Islet of Langerhans (tissue), 1 donor: ENCODE results near the gene LSAMP.
"Not testable (repeated sequence)": the region's sequence is repeated elsewhere in the genome, so short reads cannot be mapped to it uniquely, and the experiment has no call there.

Experiments used
- FAIRE-seq: peaks from one replicate; lab custom pipeline; 2011; peaks lifted over from hg19 to GRCh38; lab: Jason Lieb, UNC

The LSAMP gene

GRCh38 chr3:115791271-115792153 lies 653.8 kb downstream of the LSAMP start:
- FAIRE-seq: not testable (repeated sequence)

GRCh38 chr3:115790759-115791158 lies 654.5 kb downstream of the LSAMP start:
- no peak for FAIRE-seq

GRCh38 chr3:115789481-115789880 lies 655.8 kb downstream of the LSAMP start:
- FAIRE-seq: no peak

- no peak for FAIRE-seq
Measured at GRCh38 chr3:115788921-115789470, 656.3 kb downstream of the LSAMP start.

GRCh38 chr3:115787818-115788217 lies 657.5 kb downstream of the LSAMP start:
- no peak for FAIRE-seq

- no peak for FAIRE-seq
Measured at GRCh38 chr3:115785782-115786181, 659.5 kb downstream of the LSAMP start.

- FAIRE-seq: no peak
Measured at GRCh38 chr3:115784739-115785536, 660.3 kb downstream of the LSAMP start.

- no peak for FAIRE-seq
Measured at GRCh38 chr3:115783938-115784738, 661.1 kb downstream of the LSAMP start.

- FAIRE-seq: peak; percentile 77
Measured at GRCh38 chr3:115783426-115783825, 661.9 kb downstream of the LSAMP start.

- no peak for FAIRE-seq
Measured at GRCh38 chr3:115779011-115779410, 666.3 kb downstream of the LSAMP start.

GRCh38 chr3:115772951-115773350 lies 672.3 kb downstream of the LSAMP start:
- no peak for FAIRE-seq

GRCh38 chr3:115768661-115769060 lies 676.6 kb downstream of the LSAMP start:
- FAIRE-seq: no peak

- FAIRE-seq: no peak
Measured at GRCh38 chr3:115766587-115767482, 678.5 kb downstream of the LSAMP start.

- no peak for FAIRE-seq
Measured at GRCh38 chr3:115761927-115762305, 683.4 kb downstream of the LSAMP start.

GRCh38 chr3:115760716-115761115 lies 684.6 kb downstream of the LSAMP start:
- FAIRE-seq: no peak

GRCh38 chr3:115758076-115758763 lies 687.1 kb downstream of the LSAMP start:
- FAIRE-seq: peak; percentile 79

- FAIRE-seq: not testable (repeated sequence)
Measured at GRCh38 chr3:115752978-115753377, 692.3 kb downstream of the LSAMP start.
